NCI-H1694 treated with DMSO at 0.1 percent for 48 hours (cell line): ENCODE data around the gene MICU1.

Experiments
- DNase-seq: peaks from one replicate; lab custom pipeline; 2025; lab: John Stamatoyannopoulos, UW

MICU1 gene

DNA sequence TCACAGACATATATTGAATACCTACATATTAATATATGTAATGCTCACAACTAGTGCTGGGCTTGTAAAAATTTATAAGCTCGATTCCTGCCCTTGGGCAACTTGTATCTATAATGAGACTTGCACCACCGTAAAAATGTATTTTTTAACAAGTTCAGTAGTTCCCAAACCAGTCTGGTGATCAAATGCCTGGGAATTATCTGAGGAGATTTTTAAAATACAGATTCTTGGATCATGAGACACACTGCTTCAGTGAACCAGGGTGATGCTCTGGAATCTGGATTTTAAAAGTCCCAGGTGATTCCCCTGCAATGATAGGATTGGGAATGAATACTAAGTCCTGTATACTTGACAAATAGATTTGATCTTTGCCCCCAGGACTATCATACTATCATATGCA, 4.3 kb upstream of the MICU1 start:
- no peak for DNase-seq

GRCh38 chr10:72626444-72626754, 520 bp upstream of the MICU1 start:
- DNase-seq = no peak

GRCh38 chr10:72625276-72625607, 637 bp downstream of the MICU1 start:
- no peak for DNase-seq

DNA sequence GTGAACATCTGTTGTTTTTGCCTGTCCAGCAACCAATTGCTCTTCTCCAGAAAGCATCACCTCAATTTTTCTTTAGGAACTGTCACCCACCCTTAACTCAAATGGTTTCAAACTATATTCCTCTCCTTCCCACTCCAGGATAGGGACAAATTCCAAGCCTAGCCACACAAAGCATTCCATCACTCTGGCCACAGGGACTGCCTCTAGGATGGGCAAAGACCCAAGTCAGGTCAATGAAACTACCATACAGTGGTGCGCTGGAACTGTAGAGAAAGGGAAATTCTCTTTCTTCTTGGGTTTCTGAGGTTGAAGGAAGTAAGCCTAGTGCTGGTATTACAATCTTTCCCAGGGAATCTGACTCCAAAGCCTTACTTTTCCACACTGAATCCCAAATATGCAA, 3.6 kb downstream of the MICU1 start:
- DNase-seq = no peak

GRCh38 chr10:72616716-72617115, 9.2 kb downstream of the MICU1 start:
- DNase-seq = no peak

DNA sequence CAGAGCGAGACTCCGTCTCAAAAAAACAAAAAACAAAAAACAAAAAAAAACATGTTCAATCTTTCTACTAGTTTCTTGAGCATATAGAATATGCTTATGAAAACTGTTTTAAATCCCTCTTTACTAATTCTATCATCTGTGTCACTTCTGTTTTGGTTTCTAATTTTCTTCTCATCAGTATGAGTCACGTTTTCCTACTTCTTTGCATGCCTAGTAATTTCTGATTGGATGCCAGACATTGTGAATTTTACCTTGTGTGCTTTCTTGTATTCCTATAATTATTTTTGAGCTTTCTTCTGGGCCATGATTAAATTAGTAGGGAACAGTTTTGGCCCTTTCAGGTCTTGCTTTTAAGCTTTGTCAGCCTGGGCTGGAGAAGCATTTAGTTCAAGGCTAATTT, 9.9 kb downstream of the MICU1 start:
- no peak for DNase-seq

- DNase-seq = peak; percentile 72
Measured at GRCh38 chr10:72612203-72612826, 13.6 kb downstream of the MICU1 start.

- no peak for DNase-seq
Measured at GRCh38 chr10:72611783-72612182, 14.1 kb downstream of the MICU1 start.

DNA sequence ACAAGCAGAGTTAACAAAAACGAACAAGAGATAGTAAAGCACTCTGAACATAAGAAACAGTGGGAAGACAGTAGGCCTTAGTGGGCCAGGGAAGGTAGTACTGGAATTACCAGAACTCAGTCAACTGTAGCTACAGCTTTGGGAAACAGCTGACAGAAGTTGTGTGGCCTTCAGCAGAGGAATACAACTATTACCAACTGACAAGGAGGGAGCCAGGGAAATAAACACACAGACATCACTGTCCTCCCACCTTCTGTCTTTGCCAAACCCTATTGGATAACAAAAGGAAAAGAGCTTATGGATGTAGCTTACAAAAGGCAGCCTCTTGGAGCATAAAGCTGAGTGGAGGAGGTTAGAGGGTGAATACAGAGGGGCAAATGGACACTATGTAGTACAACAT, 15.4 kb downstream of the MICU1 start:
- DNase-seq = no peak

GRCh38 chr10:72605122-72605521, 20.8 kb downstream of the MICU1 start:
- no peak for DNase-seq

DNA sequence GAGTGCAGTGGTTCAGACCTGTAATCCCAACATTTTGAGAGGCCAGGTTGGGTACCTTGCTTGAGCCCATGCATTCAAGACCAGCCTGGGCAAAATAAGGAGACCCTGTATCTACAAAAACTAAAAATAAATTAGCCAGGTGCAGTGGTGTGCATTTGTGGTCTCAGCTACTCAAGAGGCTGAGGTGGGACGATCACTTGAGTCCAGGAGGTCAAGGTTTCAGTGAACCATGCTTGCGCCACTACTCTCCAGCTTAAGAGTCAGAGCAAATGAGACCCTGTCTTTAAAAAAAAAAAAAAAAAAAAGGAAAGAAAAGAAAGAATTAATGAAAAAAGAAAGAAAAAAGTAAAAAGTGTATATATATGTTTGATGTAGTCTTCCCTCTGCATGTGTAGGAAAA, 24.7 kb downstream of the MICU1 start:
- DNase-seq = no peak

DNA sequence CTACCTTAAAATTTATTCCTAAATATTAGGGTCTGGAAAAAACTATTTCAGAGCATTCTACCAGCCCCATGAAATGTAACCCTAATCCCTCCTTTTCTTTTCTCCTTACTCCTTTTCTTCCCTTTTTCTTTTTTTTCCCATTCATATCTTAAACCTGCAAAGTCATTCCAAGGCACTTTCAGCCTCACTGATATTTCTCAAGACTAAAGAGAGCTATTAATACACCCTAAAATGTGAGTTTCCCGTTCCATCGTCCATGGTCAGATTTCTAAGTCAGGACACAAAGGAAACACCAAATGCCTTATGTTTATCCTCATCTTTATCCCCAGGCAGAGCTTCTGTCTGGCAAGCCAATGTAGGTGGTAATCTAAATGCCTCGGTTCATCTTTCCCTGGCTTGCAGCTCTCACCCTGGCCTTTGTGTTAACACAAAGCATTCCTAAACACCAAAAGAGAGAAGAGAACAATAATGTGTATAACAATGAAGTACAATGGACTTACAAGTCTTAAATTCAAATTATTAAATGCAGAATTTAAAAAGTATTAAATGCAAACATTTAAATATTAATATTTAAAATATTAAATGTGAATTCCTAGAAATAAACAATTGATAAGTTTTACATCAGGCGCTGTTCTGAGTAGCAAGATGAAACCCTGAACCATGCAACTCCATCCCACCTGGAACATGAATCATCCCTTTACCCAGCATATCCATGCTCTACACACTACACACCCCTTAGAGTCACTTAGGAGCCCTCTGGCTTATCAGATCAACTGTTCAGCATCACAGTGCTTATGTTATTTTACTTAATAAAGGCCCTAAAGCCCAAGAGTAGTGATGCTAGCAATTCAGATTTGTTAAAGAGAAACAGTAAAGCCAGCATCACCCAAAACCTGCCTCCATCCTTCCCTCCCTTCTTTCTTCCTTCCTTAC, 26.8 kb downstream of the MICU1 start:
- DNase-seq = no peak

DNA sequence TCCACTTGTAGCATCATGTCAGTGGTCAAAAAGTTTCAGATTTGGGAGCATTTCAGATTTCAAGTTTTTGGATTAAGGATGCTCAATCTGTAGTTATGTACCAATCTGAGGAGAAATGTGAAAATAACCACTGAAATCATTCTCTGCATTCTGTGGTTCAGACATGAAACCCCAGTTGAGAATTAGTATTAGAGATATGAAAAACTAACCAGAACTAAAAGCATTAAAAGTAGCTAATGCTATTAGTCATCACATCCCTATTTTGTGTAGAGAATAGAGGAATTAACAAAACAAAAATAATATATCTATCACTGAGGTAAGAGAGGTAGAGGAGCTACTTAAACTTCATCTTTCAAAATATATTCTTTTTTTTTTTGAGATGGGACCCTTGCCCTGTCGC, 28.0 kb downstream of the MICU1 start:
- no peak for DNase-seq

DNA sequence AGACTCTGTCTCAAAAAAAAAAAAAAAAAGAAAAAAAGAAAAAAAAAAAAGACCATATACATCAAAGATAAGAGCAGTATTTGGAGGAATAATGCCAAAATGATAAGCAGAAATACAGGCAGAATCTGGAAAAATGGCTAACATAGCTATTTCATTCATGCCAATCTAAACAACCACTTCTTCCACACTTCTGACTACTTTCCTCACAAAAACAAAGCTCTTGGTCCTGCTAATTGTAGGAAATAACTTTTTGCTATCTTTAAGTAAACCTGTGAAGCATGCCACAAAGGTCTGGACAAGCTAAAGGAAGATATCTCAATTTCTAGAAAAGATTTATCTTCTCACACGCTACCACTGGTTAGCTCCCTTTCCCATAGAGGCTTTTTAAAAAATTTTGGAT, 30.4 kb downstream of the MICU1 start:
- no peak for DNase-seq

- DNase-seq = no peak
Measured at GRCh38 chr10:72593963-72594362, 31.9 kb downstream of the MICU1 start.

DNA sequence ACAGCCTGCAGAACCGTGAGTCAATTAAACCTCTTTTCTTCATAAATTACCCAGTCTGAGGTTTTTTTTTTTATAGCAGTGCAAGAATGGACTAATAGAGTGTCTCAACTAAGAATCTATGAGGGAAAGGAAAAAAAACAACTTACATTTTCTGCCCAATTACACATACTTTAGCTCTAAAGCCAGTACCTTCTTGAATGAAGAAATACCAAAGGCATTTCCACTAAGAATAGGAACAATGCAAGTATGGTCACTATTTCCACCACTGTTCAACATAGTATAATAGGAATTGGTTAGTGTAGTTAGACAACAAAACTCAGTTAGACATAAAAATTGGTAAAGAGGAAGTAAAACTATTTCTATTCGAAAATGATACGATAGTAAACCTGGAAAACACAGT, 37.6 kb downstream of the MICU1 start:
- DNase-seq = no peak

DNA sequence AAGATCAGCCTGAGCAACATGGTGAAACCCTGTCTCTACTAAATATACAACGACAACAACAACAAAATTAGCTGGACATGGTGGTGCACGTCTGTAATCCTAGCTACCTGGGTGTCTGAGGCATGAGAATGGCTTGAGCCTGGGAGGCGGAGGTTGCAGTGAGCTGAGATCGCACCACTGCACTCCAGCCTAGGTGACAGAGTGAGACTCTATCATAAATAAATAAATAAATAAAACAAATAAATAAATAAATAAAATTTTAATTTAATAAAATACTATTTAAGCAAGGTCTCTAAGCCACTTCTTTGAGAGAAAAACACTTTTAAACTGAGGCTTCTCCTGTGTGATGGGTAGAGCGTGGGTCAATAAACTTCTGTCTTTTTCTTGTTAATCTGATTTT, 38.3 kb downstream of the MICU1 start:
- DNase-seq = no peak

- no peak for DNase-seq
Measured at GRCh38 chr10:72574636-72575035, 51.2 kb downstream of the MICU1 start.

DNA sequence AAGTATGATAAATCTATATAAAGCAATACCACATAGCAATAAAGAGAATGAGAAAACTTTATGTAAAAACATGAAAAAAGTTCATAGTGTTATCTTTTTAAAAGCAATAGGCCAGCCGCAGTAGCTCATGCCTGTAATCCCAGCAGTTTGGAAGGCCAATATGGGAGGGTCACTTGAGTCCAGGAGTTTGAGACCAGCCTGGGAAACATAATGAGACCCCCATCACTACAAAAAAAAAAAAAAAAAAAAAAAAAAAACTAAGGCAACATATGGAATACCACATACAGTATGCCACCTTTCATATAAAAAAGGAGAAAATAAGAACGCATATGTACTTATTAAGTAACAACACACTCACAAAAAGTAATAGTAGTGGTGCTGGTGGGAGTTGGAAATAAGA, 52.8 kb downstream of the MICU1 start:
- no peak for DNase-seq

DNA sequence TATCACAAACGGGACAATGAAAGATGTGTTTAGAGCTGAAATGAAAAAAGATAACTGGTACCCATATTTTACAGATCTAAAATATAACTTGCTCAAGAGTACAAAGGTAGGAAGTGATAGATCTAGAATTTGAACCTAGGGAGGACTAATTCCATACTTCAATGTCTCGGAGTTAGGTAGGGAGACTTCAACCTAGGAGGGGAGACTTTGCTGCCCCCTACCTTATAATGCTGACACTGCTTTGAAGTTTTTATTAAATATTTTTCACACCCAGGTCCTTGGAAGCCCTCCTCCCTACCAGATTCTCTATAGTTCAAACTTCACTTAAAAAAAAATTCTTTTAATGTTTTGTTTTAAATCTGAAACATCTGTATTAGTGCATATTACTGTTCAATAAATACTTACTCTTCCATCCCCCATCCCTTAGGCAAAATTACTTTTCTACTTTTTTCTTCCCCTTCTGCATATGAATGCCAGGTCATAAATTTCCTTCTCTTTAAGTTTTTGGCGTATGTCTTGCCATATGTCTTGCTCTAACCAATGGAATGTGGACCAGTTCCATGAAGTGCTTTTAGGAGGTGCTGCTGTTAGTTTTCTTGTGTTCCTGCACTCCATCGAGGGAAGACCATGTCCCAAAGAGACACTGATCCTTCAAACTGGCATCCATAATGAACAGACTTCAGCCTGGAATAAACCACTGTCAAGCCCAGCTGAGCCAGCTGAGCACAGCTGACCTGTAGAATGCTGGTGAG, 57.8 kb downstream of the MICU1 start:
- peak; percentile 24 for DNase-seq

DNA sequence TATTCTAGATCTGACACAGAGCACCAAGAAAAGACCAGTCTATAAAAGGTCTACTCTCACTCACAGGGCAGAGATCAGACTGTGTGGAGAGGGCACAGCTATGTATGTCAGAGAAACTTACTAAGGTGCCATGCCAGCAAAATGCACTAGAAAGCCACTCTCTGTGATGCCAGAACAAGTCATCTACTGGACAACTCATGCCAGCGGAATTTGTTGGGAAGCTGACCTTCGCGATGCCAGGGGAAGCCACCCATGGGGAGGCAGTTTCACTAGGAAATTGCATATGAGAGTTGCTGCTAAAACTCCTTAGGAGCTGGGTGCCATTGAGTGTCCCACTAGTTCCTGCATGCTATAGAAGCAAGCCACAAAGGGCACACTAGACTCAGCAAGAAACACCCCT, 58.5 kb downstream of the MICU1 start:
- no peak for DNase-seq

DNA sequence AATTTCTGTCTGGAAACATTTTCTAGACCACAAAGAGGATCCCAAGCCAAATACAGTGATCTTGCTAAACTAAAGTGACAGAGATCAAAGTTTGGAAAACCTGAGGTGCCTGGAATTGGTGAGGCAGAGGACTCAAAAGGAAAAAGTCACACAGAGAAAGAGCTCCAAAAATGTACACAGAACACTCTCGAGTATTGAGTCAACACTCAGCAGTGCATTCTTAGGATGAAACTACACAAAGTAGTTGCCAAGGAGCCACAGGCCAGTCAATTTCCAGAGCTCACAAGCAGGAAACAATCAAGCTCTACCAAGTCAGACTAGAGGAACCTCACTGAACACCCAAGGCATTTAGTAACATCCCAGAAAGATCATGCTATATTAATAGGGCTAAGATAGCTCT, 61.3 kb downstream of the MICU1 start:
- no peak for DNase-seq

- no peak for DNase-seq
Measured at GRCh38 chr10:72563327-72563932, 62.4 kb downstream of the MICU1 start.
